HL-60 (cell line): ENCODE measurements around the gene PCED1B.

Experiments
- CTCF ChIP-seq: IDR thresholded peaks from one replicate; pipeline ENCODE4 v1.5.1; 2011; ENCODE audit warnings: low read length, control low read depth, inconsistent platforms; ENCODE audit not compliant: insufficient read depth
- GABPA ChIP-seq: IDR thresholded peaks from 2 replicates; pipeline ENCODE4 v1.6.1; 2012; ENCODE audit warnings: low read depth
- POLR2AphosphoS5 ChIP-seq: IDR thresholded peaks from 2 replicates; pipeline ENCODE4 v1.6.1; 2012; ENCODE audit warnings: low read depth
- REST ChIP-seq: IDR thresholded peaks from 2 replicates; pipeline ENCODE4 v1.6.1; 2012; ENCODE audit warnings: low read depth; ENCODE audit not compliant: insufficient replicate concordance
- SPI1 ChIP-seq: IDR thresholded peaks from 2 replicates; pipeline ENCODE4 v1.6.1; 2012; ENCODE audit warnings: low read depth, mild to moderate bottlenecking, borderline replicate concordance

GRCh38 chr12:47068539-47068938 is 10.9 kb upstream of the PCED1B start:
- no peak for TF ChIP-seq CTCF
- no peak for TF ChIP-seq POLR2AphosphoS5
- no peak for TF ChIP-seq GABPA
- TF ChIP-seq REST: no peak
- TF ChIP-seq SPI1: no peak
